Natural killer cell (primary cell): ENCODE measurements around the gene AGTRAP. TPM values are rescaled to one million over a fixed set of nuclear protein-coding genes. Genes with fewer than 3 reads are reported as not detected.

ENCODE experiments used
- ATAC-seq, 3 donors: fragments of 150-1000 bp in 2 of 3; fragments of 200-7000 bp in 1 of 3; cut with Tn5 transposase; 1 replicate in 1 of 3; 2 replicates in 2 of 3; pipeline ENCODE4 v1.10.0; 2021; ENCODE audit warnings: mild to moderate bottlenecking in 2 of 3, moderate library complexity in 2 of 3
- DNase-seq, 2 donors: peaks; one replicate each; pipeline versions ENCODE4 v3.0.0 to v3.0.0-alpha.2; 2013 to 2021; ENCODE audit warnings: mixed read lengths in 1 of 2
- H3K27ac ChIP-seq: one replicate; pipeline ENCODE4 v1.5.1; 2013; ENCODE audit warnings: mild to moderate bottlenecking, low read length
- H3K27me3 ChIP-seq: one replicate; pipeline ENCODE4 v1.6.1; 2013; ENCODE audit warnings: low read length; ENCODE audit not compliant: control insufficient read depth, insufficient read depth
- H3K36me3 ChIP-seq: one replicate; pipeline ENCODE4 v1.6.1; 2013; ENCODE audit warnings: low read length; ENCODE audit not compliant: control insufficient read depth, insufficient read depth
- H3K4me1 ChIP-seq: one replicate; pipeline ENCODE4 v1.6.1; 2013; ENCODE audit warnings: low read length; ENCODE audit not compliant: control insufficient read depth, insufficient read depth
- H3K4me3 ChIP-seq: one replicate; pipeline ENCODE4 v1.5.1; 2013; ENCODE audit warnings: low read length
- H3K9me3 ChIP-seq: one replicate; pipeline ENCODE4 v1.6.1; 2013; ENCODE audit warnings: low read length; ENCODE audit not compliant: control insufficient read depth, insufficient read depth
- H3K27ac Mint-ChIP-seq, 2 donors: one replicate each; pipeline ENCODE4 v1.8.0; 2022; ENCODE audit warnings: mild to moderate bottlenecking in 2 of 2, mixed read lengths in 2 of 2, moderate library complexity in 1 of 2
- H3K27me3 Mint-ChIP-seq, 2 donors: one replicate each; pipeline ENCODE4 v1.8.0; 2022; ENCODE audit warnings: low read depth in 2 of 2, mixed read lengths in 2 of 2
- H3K36me3 Mint-ChIP-seq: one replicate; pipeline ENCODE4 v1.8.0; 2022; ENCODE audit warnings: mixed read lengths
- H3K4me1 Mint-ChIP-seq, 2 donors: one replicate each; pipeline ENCODE4 v1.8.0; 2022; ENCODE audit warnings: mixed read lengths in 2 of 2
- H3K4me3 Mint-ChIP-seq: one replicate; pipeline ENCODE4 v1.8.0; 2022; ENCODE audit warnings: mild to moderate bottlenecking, moderate library complexity, mixed read lengths
- H3K9me3 Mint-ChIP-seq, 2 donors: one replicate each; pipeline ENCODE4 v1.8.0; 2022; ENCODE audit warnings: mixed read lengths in 2 of 2
- WGBS: methylation state at CpG from one replicate; pipeline ENCODE4 v1.1.7; 2013; ENCODE audit warnings: missing lambda C conversion rate; ENCODE audit not compliant: insufficient coverage; 5-methylcytosine and 5-hydroxymethylcytosine counted together
- intact Hi-C: fragments of 100-400 bp; cut with micrococcal nuclease; formaldehyde crosslinking; loops from one replicate; pipeline ENCODE4 v1.14.2; 2022
- total RNA-seq, 4 donors: library from RNA; stranded (reverse); fragments of 120-200 nt in 1 of 4; gene quantifications; one replicate each; pipeline versions ENCODE4 v1.2.3 to v1.2.4, GENCODE V29; 2013 to 2022
- TF ChIP-seq, protein P1 (sequence below): fragments of 200-600 bp; IDR thresholded peaks from one replicate; pipeline ENCODE4 v1.8.0; 2022; ENCODE audit warnings: antibody characterized with exemption

Gene AGTRAP
- total RNA-seq, 3 donors from 2014 or later (not counting 1 experiment from before 2014, with no cell fraction given), result 94.6 to 122 (median 104) TPM

DNA sequence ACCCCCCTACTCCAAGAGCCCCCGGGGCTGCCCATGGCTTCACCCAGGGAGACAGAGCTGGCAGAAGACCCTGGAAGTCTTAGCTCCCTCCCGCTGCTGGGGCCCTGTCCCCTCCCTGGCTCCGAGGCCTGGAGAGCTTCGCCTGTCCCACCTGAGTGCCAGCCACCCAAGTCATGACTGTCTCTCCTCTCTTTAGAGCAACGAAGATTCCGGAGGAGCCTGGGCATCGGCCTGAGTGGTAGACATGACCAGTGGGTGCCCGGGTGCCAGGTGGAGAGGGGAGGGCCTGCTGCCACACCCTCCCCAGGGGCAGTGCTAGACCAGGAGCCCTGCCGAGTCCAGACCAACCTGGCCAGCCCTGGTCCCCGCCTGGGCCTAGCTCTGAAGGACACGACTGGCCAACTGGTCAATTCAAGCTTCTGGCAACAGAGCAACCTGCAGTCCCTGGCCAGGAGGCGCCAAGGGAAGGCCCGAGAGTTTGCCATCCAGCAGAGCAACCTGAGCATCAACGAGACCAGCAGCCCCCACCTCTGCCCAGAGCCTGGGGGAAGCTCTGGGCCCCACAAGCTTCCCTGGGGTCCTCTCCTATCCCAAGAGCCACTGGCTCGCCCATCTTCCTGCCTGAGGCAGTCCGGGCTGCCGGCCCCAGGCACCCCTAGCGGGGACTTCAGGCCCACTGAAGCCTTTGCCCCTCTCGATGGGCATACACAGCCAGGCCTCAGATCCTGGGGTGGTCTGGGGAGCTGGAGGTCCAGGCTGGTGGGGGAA, 29.9 kb downstream of the AGTRAP start:
- Mint-ChIP-seq H3K9me3 (no peaks in the 10 kb centered on the region), H3K36me3 (no peaks in the 10 kb centered on the region), H3K4me3 (no peak overlapping the region), H3K4me1 (peaks cover 0 to 15% of the 10 kb centered on the region in 2 donors), H3K27ac (no peak overlapping the region), H3K27me3 (peaks cover 7 to 10% of the 10 kb centered on the region in 2 donors)
- DNase-seq, result no peak
- intact Hi-C loops, result no loop called here
- no peak overlapping the region for H3K27ac ChIP-seq
- no peak for ATAC-seq
- H3K27me3 ChIP-seq, result peaks cover 2% of the 10 kb centered on the region
- H3K36me3 ChIP-seq, result no peaks in the 10 kb centered on the region
- no peak overlapping the region for H3K4me3 ChIP-seq
- H3K9me3 ChIP-seq, result no peaks in the 10 kb centered on the region
- 85% methylated on average over 19 of the region's 19 CpGs for WGBS
- TF ChIP-seq, protein P1, sequence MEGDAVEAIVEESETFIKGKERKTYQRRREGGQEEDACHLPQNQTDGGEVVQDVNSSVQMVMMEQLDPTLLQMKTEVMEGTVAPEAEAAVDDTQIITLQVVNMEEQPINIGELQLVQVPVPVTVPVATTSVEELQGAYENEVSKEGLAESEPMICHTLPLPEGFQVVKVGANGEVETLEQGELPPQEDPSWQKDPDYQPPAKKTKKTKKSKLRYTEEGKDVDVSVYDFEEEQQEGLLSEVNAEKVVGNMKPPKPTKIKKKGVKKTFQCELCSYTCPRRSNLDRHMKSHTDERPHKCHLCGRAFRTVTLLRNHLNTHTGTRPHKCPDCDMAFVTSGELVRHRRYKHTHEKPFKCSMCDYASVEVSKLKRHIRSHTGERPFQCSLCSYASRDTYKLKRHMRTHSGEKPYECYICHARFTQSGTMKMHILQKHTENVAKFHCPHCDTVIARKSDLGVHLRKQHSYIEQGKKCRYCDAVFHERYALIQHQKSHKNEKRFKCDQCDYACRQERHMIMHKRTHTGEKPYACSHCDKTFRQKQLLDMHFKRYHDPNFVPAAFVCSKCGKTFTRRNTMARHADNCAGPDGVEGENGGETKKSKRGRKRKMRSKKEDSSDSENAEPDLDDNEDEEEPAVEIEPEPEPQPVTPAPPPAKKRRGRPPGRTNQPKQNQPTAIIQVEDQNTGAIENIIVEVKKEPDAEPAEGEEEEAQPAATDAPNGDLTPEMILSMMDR, result no peak
- H3K4me1 ChIP-seq, result peaks cover 6% of the 10 kb centered on the region

DNA sequence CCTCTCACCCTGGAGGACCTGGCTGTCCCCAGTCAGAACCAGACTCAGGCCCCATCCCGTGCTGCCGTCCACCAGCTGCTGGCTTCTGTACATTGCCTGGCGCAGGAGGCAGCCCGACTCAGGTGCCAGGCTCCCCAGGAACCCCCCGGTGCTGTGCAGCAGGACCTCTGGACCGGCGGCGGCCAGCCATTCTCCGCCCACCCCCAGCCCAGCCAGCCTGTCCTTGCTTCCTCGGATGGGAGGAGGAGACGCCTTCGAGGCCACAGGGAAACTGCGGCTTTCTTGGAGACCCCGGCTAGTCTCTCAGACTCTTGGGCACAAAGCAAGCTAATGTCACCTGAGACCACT, 30.5 kb downstream of the AGTRAP start:
- TF ChIP-seq, protein P1, result no peak
- ATAC-seq (no peak), DNase-seq (no peak)
- no peaks in the 10 kb centered on the region for H3K9me3 ChIP-seq
- Mint-ChIP-seq H3K4me1 (peaks cover 0 to 15% of the 10 kb centered on the region in 2 donors), H3K4me3 (no peak overlapping the region), H3K27ac (no peak overlapping the region), H3K36me3 (no peaks in the 10 kb centered on the region), H3K9me3 (no peaks in the 10 kb centered on the region), H3K27me3 (peaks cover 1 to 5% of the 10 kb centered on the region in 2 donors)
- peaks cover 6% of the 10 kb centered on the region for H3K4me1 ChIP-seq
- H3K27me3 ChIP-seq, result peaks cover 2% of the 10 kb centered on the region
- intact Hi-C loops, result no loop called here
- no peak overlapping the region for H3K27ac ChIP-seq
- 91% methylated on average over 14 of the region's 14 CpGs for WGBS
- no peak overlapping the region for H3K4me3 ChIP-seq
- no peaks in the 10 kb centered on the region for H3K36me3 ChIP-seq

DNA sequence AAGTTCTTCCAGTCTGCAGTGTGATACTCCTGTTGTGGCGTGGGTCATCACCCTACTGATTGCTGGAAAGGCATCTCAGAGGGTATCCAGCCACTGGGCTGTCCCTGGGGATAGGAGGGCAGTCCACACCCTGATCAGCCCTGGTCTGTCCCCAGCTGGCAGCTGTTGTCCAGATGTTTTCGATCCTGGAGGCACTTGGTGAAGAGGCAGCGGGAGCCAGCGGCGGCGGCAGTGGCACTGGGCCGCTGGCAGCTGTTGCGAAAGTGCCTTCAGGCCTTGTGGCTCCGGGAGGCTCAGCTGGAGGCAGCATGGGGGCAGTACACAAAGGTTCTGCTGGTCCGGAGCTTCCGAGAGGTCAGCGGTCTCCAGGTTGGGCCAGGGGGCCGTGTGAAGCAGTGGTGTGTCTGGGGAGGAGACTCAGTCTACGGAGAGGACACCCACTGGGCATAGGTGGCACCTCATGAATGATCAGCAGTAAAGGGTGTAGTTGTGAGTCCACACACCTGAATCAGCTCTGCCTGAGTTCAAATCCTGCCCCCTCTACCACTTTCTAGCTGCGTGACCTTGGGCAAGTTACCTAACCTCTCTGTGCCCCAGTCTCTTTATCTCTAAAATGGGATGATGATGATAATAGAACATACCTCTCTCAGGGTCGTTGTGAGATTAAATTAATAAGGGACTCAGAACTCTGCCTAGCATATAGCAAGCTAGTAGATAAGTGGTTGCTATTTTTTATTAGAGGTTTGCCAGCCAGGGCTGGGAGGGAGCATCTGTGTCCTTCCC, 32.2 kb downstream of the AGTRAP start:
- H3K4me3 Mint-ChIP-seq, result no peak overlapping the region
- Histone ChIP-seq H3K9me3 (no peaks in the 10 kb centered on the region), H3K4me1 (no peaks in the 10 kb centered on the region), H3K27me3 (no peaks in the 10 kb centered on the region), H3K27ac (no peak overlapping the region), H3K36me3 (no peaks in the 10 kb centered on the region), H3K4me3 (no peak overlapping the region)
- no peak for ATAC-seq
- no peaks in the 10 kb centered on the region for H3K4me1 Mint-ChIP-seq
- WGBS, result 79% methylated on average over 15 of the region's 16 CpGs
- intact Hi-C loops, result no loop called here
- H3K36me3 Mint-ChIP-seq, result no peaks in the 10 kb centered on the region
- TF ChIP-seq, protein P1, result no peak
- no peaks in the 10 kb centered on the region for H3K27me3 Mint-ChIP-seq
- no peak overlapping the region for H3K27ac Mint-ChIP-seq
- no peak for DNase-seq
- no peaks in the 10 kb centered on the region for H3K9me3 Mint-ChIP-seq
